ENCODE measurements around the gene NAXE. TPM values are rescaled to one million over a fixed set of nuclear protein-coding genes. Genes with fewer than 3 reads are reported as not detected.

Gene NAXE
- total and polyA plus RNA-seq, 2 of the 13 experiments (the other 11 are each of a cell fraction or from before 2014, with no cell fraction given) = 39.4 to 59.4 TPM

GRCh38 chr1:156608036-156608674 is 16.6 kb downstream of the NAXE start:
- in situ Hi-C loops (cut with HindIII; ENCODE audit: extremely low pct_ligation_motif_present, low pct_unique_long_range_greater_than_20kb) (no loop called here), intact Hi-C loops (cut with micrococcal nuclease; ENCODE audit: unreplicated experiment) (loop anchor here (1.0 kb wide), 1 partner anchor 24 kb away; no protein-coding TSS in a partner anchor)
- POLR2A ChIA-PET = interaction anchor here (0.7 to 1.0 kb wide), 3 partner anchors 15 to 103 kb away, joined by 3 to 4 read pairs (median 3); partner anchors contain the start of gene NAXE
- no peak overlapping the region for H3K27ac ChIP-seq (ENCODE audit: extremely low read length, insufficient read depth, low read length)
- ATAC-seq = peak; percentile 96
- no peaks in the 10 kb centered on the region for H3K36me3 ChIP-seq (replicated peaks in 1 of 2; ENCODE audit: control insufficient read depth in 1 of 2, insufficient read depth in 2 of 2, low read length in 2 of 2)
- no TSS peak for BruUV-seq (replicated peaks)
- CTCF ChIA-PET (ENCODE audit: low intra/inter-chr PET ratio, low total read pairs) = interaction anchor here (3.5 kb wide), 1 partner anchor 25 kb away, joined by 86 read pairs; no protein-coding TSS in a partner anchor
- H3K9ac ChIP-seq (ENCODE audit: insufficient read depth, low read depth, low read length) = no peak overlapping the region
- no peaks in the 10 kb centered on the region for H3K9me3 ChIP-seq (ENCODE audit: low read length)
- WGBS (ENCODE audit: low lambda C conversion rate) = 13% methylated on average over 7 of the region's 7 CpGs
- no peak overlapping the region for H3K4me2 ChIP-seq (ENCODE audit: low read depth, low read length)
- H3K27me3 ChIP-seq (ENCODE audit: control insufficient read depth in 1 of 2, insufficient read depth in 2 of 2, low read length in 2 of 2) = no peaks in the 10 kb centered on the region; a peak in 1 of 5 replicates
- no peak overlapping the region for H3K4me3 ChIP-seq (replicated peaks in 1 of 3; ENCODE audit: insufficient read depth in 1 of 3, low read depth in 2 of 3, low read length in 3 of 3)
- no peaks in the 10 kb centered on the region for H4K20me1 ChIP-seq (ENCODE audit: insufficient read depth, low read length)
- no peaks in the 10 kb centered on the region for H3K79me2 ChIP-seq (ENCODE audit: insufficient read depth, low read length)
- FAIRE-seq = peak; percentile 79
- H2AFZ ChIP-seq (ENCODE audit: low read length) = peak overlapping the region; percentile 54
- peak; percentile 70 for DNase-seq (ENCODE audit: low spot score)
- peaks cover 24% of the 10 kb centered on the region for H3K4me1 ChIP-seq (ENCODE audit: insufficient read depth, low read length)
- TF ChIP-seq ASH2L (IDR thresholded peaks at IDR 0.05; ENCODE audit: insufficient read length, low read depth, low read length) (no peak), ZNF574 (CRISPR knock-in tag; IDR thresholded peaks at IDR 0.05) (peak; percentile 55), ZNF484 (CRISPR knock-in tag; IDR thresholded peaks at IDR 0.05; ENCODE audit: borderline replicate concordance, low read depth) (no peak), ZNF362 (CRISPR knock-in tag; IDR thresholded peaks at IDR 0.05; ENCODE audit: borderline replicate concordance) (no peak), THAP11 (CRISPR knock-in tag; IDR thresholded peaks at IDR 0.05) (peak; percentile 56; the same call in 1 of the 2 replicates), HDAC2 (CRISPR knock-in tag; IDR thresholded peaks at IDR 0.05) (0 out of 2 replicates have a peak, but pooled peaks have one; percentile 10), BCL6 (CRISPR knock-in tag; IDR thresholded peaks at IDR 0.05) (no peak), KIAA2018 (CRISPR knock-in tag; IDR thresholded peaks at IDR 0.05; ENCODE audit: borderline replicate concordance) (no peak), SMC3 (IDR thresholded peaks at IDR 0.05; ENCODE audit: low read length) (peak; percentile 73), ZNF557 (CRISPR knock-in tag; IDR thresholded peaks at IDR 0.05) (no peak), ZNF430 (CRISPR knock-in tag; IDR thresholded peaks at IDR 0.05) (no peak), SRF (IDR thresholded peaks at IDR 0.05; ENCODE audit: low read depth, low read length) (0 out of 2 replicates have a peak, but pooled peaks have one; percentile 8)

All from HepG2 (cell line).